Mammary epithelial cell (primary cell): ENCODE results near the gene MAS1L.

Experiments used
- CTCF ChIP-seq, 2 donors: IDR thresholded peaks in 1 of 2; conservative IDR thresholded peaks in 1 of 2; 2 replicates each; pipeline ENCODE4 v1.5.1; 2011 to 2012; ENCODE audit warnings: inconsistent platforms in 2 of 2, low read length in 2 of 2, mild to moderate bottlenecking in 2 of 2, control low read depth in 1 of 2, low read depth in 1 of 2; ENCODE audit not compliant: insufficient read depth in 1 of 2; ENCODE audit errors: extremely low read depth in 1 of 2
- EZH2 ChIP-seq: IDR thresholded peaks from 2 replicates; pipeline ENCODE4 v1.6.1; 2012; ENCODE audit warnings: low read length, inconsistent platforms, borderline replicate concordance

- TF ChIP-seq EZH2, result no peak
- TF ChIP-seq CTCF (conservative IDR thresholded peaks at IDR 0.05 in 1 of 2, IDR thresholded peaks at IDR 0.05 in 1 of 2; ENCODE audit: extremely low read depth in 1 of 2, insufficient read depth in 1 of 2, low read depth in 1 of 2, low read length in 2 of 2), result no peak
Observed at GRCh38 chr6:29447670-29448069, 40.1 kb downstream of the MAS1L start.
